Astrocyte (in vitro differentiated cells and primary cell): ENCODE data around the gene SLC35F1. TPM values are rescaled to one million over a fixed set of nuclear protein-coding genes. Genes with fewer than 3 reads are reported as not detected.

Experiments used
- DNase-seq: peaks from one replicate; pipeline ENCODE4 v3.0.0-alpha.2; 2010; ENCODE audit warnings: low read depth
- FAIRE-seq: peaks from 2 replicates; lab custom pipeline; 2011; peaks lifted over from hg19 to GRCh38; lab: Jason Lieb, UNC
- H2AFZ ChIP-seq: 2 replicates; pipeline ENCODE4 v1.6.0; 2012; ENCODE audit warnings: low read depth, low read length, inconsistent platforms
- H3K27ac ChIP-seq: 2 replicates; pipeline ENCODE4 v1.5.1; 2011; ENCODE audit warnings: low read depth, low read length, inconsistent platforms
- H3K27me3 ChIP-seq: 2 replicates; pipeline ENCODE4 v1.6.0; 2011; ENCODE audit warnings: low read length, inconsistent platforms; ENCODE audit not compliant: insufficient read depth
- H3K36me3 ChIP-seq: 2 replicates; pipeline ENCODE4 v1.5.1; 2011; ENCODE audit warnings: low read length, inconsistent platforms; ENCODE audit not compliant: insufficient read depth
- H3K4me1 ChIP-seq: 2 replicates; pipeline ENCODE4 v1.5.1; 2011; ENCODE audit warnings: low read length, inconsistent platforms; ENCODE audit not compliant: insufficient read depth
- H3K4me2 ChIP-seq: 2 replicates; pipeline ENCODE4 v1.6.0; 2012; ENCODE audit warnings: low read length, inconsistent platforms
- H3K4me3 ChIP-seq: 2 replicates; pipeline ENCODE4 v1.5.1; 2011; ENCODE audit warnings: low read depth, mild to moderate bottlenecking, low read length, inconsistent platforms; ENCODE audit not compliant: insufficient read depth
- H3K79me2 ChIP-seq: 2 replicates; pipeline ENCODE4 v1.6.0; 2012; ENCODE audit warnings: mild to moderate bottlenecking, low read length, inconsistent platforms; ENCODE audit not compliant: insufficient read depth
- H3K9ac ChIP-seq: 2 replicates; pipeline ENCODE4 v1.6.0; 2012; ENCODE audit warnings: mild to moderate bottlenecking, low read length, inconsistent platforms
- H3K9me3 ChIP-seq: 2 replicates; pipeline ENCODE4 v1.5.1; 2012; ENCODE audit warnings: low read depth, mild to moderate bottlenecking, low read length, inconsistent platforms; ENCODE audit not compliant: insufficient read depth
- H4K20me1 ChIP-seq: 2 replicates; pipeline ENCODE4 v1.6.0; 2012; ENCODE audit warnings: low read length, inconsistent platforms; ENCODE audit not compliant: insufficient read depth
- H3K27ac Mint-ChIP-seq: one replicate; pipeline ENCODE4 v1.8.0; 2021; ENCODE audit warnings: mild to moderate bottlenecking, mixed read lengths; ENCODE audit not compliant: unreplicated experiment
- H3K27me3 Mint-ChIP-seq: one replicate; pipeline ENCODE4 v1.8.0; 2021; ENCODE audit warnings: low read depth, mixed read lengths; ENCODE audit not compliant: unreplicated experiment
- H3K36me3 Mint-ChIP-seq: one replicate; pipeline ENCODE4 v1.8.0; 2021; ENCODE audit warnings: low read depth, mixed read lengths; ENCODE audit not compliant: unreplicated experiment
- H3K4me1 Mint-ChIP-seq: one replicate; pipeline ENCODE4 v1.8.0; 2021; ENCODE audit warnings: low read depth, mixed read lengths; ENCODE audit not compliant: unreplicated experiment
- H3K4me3 Mint-ChIP-seq: one replicate; pipeline ENCODE4 v1.8.0; 2021; ENCODE audit warnings: mild to moderate bottlenecking, moderate library complexity, mixed read lengths; ENCODE audit not compliant: unreplicated experiment
- H3K9me3 Mint-ChIP-seq: one replicate; pipeline ENCODE4 v1.8.0; 2021; ENCODE audit warnings: mild to moderate bottlenecking, mixed read lengths; ENCODE audit not compliant: unreplicated experiment
- CTCF ChIP-seq: IDR thresholded peaks from 2 replicates; pipeline ENCODE4 v1.5.1; 2011; ENCODE audit warnings: low read depth, mild to moderate bottlenecking, inconsistent platforms, low read length, moderate library complexity; ENCODE audit not compliant: insufficient read depth
- EZH2 ChIP-seq: IDR thresholded peaks from 2 replicates; pipeline ENCODE4 v1.6.1; 2012; ENCODE audit warnings: mild to moderate bottlenecking, low read length, inconsistent platforms; ENCODE audit not compliant: insufficient read depth
- total RNA-seq: library from RNA; stranded (reverse); gene quantifications from 2 replicates; pipeline ENCODE4 v1.2.1, GENCODE V29; 2021

The SLC35F1 gene
- total RNA-seq, 1 donor from 2014 or later: 1.0 TPM

GRCh38 chr6:117866561-117866960 lies 40.5 kb upstream of the SLC35F1 start:
- DNase-seq (no peak), FAIRE-seq (no peak)

GRCh38 chr6:117870486-117871242 lies 36.4 kb upstream of the SLC35F1 start:
- peaks cover 11% of the 10 kb centered on the region for H3K9me3 Mint-ChIP-seq
- no peak overlapping the region for H3K9ac ChIP-seq
- H3K4me1 ChIP-seq: no peaks in the 10 kb centered on the region
- FAIRE-seq (no peak), DNase-seq (no peak)
- H3K27ac ChIP-seq: no peak overlapping the region
- H3K79me2 ChIP-seq: no peaks in the 10 kb centered on the region
- no peak overlapping the region for H2AFZ ChIP-seq
- no peaks in the 10 kb centered on the region for H4K20me1 ChIP-seq
- H3K27me3 ChIP-seq: no peaks in the 10 kb centered on the region
- H3K4me2 ChIP-seq: no peak overlapping the region
- TF ChIP-seq EZH2: no peak
- no peak for TF ChIP-seq CTCF
- H3K4me3 Mint-ChIP-seq: no peak overlapping the region
- no peaks in the 10 kb centered on the region for H3K36me3 ChIP-seq
- no peaks in the 10 kb centered on the region for H3K27me3 Mint-ChIP-seq
- no peaks in the 10 kb centered on the region for H3K36me3 Mint-ChIP-seq
- no peak overlapping the region for H3K27ac Mint-ChIP-seq
- no peaks in the 10 kb centered on the region for H3K9me3 ChIP-seq
- H3K4me1 Mint-ChIP-seq: no peaks in the 10 kb centered on the region
- H3K4me3 ChIP-seq: no peak overlapping the region

More at GRCh38 chr6:117866561-117866960, 40.5 kb upstream of the SLC35F1 start:
- Histone ChIP-seq H4K20me1 (no peaks in the 10 kb centered on the region), H3K9me3 (no peaks in the 10 kb centered on the region), H3K4me2 (no peak overlapping the region), H3K4me3 (no peak overlapping the region), H3K79me2 (no peaks in the 10 kb centered on the region), H3K27me3 (no peaks in the 10 kb centered on the region), H2AFZ (no peak overlapping the region), H3K27ac (no peak overlapping the region), H3K4me1 (no peaks in the 10 kb centered on the region), H3K36me3 (no peaks in the 10 kb centered on the region), H3K9ac (no peak overlapping the region)
- TF ChIP-seq CTCF (no peak), EZH2 (no peak)
- Mint-ChIP-seq H3K4me1 (no peaks in the 10 kb centered on the region), H3K36me3 (no peaks in the 10 kb centered on the region), H3K4me3 (no peak overlapping the region), H3K9me3 (peaks cover 8% of the 10 kb centered on the region), H3K27me3 (no peaks in the 10 kb centered on the region), H3K27ac (no peak overlapping the region)

- H3K4me2 ChIP-seq: no peak overlapping the region
- TF ChIP-seq CTCF (no peak), EZH2 (no peak)
- Mint-ChIP-seq H3K4me1 (no peaks in the 10 kb centered on the region), H3K27me3 (no peaks in the 10 kb centered on the region), H3K4me3 (no peak overlapping the region), H3K27ac (no peak overlapping the region), H3K9me3 (no peaks in the 10 kb centered on the region), H3K36me3 (no peaks in the 10 kb centered on the region)
- H3K9me3 ChIP-seq: no peaks in the 10 kb centered on the region
- H3K79me2 ChIP-seq: no peaks in the 10 kb centered on the region
- H2AFZ ChIP-seq: no peak overlapping the region
- no peak overlapping the region for H3K4me3 ChIP-seq
- no peaks in the 10 kb centered on the region for H3K36me3 ChIP-seq
- H3K27ac ChIP-seq: no peak overlapping the region
- FAIRE-seq (no peak), DNase-seq (no peak)
- H3K9ac ChIP-seq: no peak overlapping the region
- H3K27me3 ChIP-seq: no peaks in the 10 kb centered on the region
- no peaks in the 10 kb centered on the region for H3K4me1 ChIP-seq
- no peaks in the 10 kb centered on the region for H4K20me1 ChIP-seq
These were observed 26.2 kb upstream of the SLC35F1 start for GRCh38 chr6:117880824-117881223.
